HG03558 (cell line): ENCODE results near the gene C16orf74.

Experiments used
- ATAC-seq: cut with Tn5 transposase; IDR thresholded peaks from one replicate; pipeline ENCODE4 v1.9.1; 2021; ENCODE audit warnings: moderate number of reproducible peaks; ENCODE audit not compliant: unreplicated experiment; ENCODE audit errors: extremely low read depth

C16orf74 gene

GRCh38 chr16:85720302-85720637 is 30.6 kb downstream of the C16orf74 start:
- no peak for ATAC-seq

DNA sequence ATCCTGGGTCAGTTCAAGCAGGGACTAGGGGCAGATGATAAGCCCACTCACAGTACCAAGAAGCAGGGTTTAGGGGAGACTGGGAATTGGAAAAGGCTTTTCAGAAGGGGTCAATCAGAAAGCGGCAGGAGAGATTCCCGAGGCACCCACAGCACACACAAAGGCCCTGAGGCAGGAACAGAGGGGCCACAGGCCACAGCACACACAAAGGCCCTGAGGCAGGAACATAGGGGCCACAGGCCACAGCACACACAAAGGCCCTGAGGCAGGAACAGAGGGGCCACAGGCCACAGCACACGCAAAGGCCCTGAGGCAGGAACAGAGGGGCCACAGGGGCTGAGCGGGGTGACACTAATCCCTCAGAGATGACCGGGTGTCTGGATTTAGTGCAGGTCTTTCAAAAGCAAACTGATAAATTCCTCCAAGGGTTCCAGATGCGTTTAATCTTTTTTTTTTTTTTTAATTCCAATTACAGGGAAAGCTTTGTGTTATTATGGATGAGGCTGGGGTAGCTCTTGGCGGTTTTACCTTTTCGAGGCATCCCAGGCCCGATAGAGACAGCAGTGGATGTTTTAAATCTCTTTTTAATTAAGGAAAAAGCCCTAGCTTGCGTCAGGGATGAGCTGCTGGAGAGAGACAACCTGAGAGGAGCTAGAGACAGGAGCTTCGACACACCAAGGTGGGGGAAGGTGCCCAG is 31.1 kb downstream of the C16orf74 start:
- ATAC-seq = no peak

DNA sequence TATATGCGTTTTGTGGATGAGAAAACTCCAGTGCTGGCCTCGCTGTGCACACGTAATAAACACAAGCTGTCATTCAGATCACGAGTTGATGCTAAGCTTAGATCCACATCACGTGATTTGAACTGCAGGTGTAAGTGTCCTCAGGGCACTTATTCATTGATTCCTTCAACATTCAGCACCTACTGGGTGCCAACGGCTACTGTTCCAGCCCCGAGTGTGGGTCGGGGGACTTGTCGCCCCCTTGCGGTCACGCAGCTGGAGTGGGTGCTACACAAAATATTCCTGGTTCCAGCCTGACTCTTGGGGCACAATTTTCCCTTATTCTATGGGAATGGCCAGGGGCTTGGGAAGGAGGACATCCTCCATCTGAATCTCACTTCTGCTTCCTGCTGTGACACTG is 32.2 kb downstream of the C16orf74 start:
- no peak for ATAC-seq

- ATAC-seq = no peak
Observed at GRCh38 chr16:85718153-85718477, 32.8 kb downstream of the C16orf74 start.

GRCh38 chr16:85717393-85718152 is 33.3 kb downstream of the C16orf74 start:
- ATAC-seq = no peak

- ATAC-seq = no peak
Observed at GRCh38 chr16:85716680-85717038, 34.2 kb downstream of the C16orf74 start.

- no peak for ATAC-seq
Observed at GRCh38 chr16:85716022-85716679, 34.7 kb downstream of the C16orf74 start.

GRCh38 chr16:85715169-85716021 is 35.5 kb downstream of the C16orf74 start:
- ATAC-seq = no peak

- ATAC-seq = no peak
Observed at GRCh38 chr16:85712801-85713200, 38.1 kb downstream of the C16orf74 start.

GRCh38 chr16:85711982-85712587 is 38.8 kb downstream of the C16orf74 start:
- no peak for ATAC-seq

DNA sequence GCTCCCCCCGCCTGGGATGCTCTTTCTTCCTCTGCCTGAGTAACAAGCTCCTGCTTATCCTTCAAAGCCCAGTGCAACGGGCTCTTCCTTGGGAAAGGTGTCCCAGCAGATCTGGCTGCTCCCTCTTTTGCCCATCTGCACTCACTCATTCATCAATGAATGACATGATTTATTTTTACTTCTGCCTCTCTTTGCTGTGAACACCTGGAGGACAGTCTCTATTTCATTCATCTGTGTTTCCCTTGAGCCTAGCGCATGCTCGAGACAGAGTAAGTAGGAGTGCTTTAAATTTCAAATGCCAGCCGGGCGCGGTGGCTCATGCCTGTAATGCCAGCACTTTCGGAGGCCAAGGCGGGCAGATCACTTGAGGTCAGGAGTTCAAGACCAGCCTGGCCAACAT is 40.2 kb downstream of the C16orf74 start:
- ATAC-seq = no peak

DNA sequence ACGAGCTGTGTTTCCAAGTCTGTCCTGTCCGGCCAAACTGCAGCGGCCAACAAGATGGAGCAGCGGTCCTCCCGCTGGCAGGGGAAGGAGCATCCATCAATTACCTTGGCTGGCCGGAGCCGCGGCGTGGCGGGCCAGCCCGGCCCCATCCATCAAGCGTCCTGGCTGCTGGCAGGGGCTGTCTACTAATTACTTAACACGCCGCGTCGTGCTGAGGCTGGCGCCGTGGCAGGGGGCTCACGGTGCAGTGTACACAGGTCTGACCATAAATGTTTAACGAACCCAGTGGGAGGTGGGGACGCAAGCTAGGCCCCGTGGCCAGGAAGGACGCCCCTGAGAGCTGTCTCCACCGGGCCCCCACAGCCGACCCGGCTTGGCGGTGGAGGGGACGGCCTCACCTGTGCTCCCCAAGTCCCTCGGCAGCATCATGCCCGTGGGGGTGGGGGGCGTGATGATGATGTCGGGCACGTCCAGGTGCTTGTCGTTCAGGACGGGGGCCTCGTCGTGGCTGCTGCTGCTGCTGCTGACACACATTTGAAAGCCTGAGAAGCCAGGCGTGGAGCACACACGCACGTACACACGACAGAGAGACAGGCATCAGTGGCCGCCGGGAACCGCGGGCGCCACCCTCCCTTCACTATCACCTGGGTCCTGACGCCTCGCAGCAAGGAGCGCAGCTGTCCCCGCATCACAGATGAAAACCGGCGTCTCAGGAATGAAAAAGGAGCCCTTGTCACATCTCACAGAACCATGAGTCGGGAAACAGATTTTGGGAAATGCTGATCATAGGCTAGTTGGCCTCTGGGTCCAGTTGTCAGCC is 40.9 kb downstream of the C16orf74 start:
- ATAC-seq = no peak

DNA sequence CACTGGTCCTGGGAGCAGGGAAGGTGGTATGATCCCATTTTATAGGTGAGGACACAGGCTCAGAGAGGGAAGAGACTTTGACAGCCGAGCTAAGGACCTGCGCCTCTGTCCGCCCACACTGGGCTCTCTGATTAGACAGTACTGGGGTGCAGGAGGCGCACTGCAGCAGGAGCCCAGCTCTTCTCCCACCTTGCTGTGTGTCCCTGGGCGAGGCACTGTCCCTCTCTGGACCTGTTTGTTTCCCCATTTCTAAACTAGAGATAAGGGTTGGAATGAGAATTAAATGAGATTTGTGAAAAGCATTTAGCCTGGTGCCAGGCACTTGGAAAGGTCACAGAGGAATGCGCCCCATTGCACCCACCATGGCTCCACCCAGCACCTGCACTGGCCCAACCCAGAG is 42.6 kb downstream of the C16orf74 start:
- no peak for ATAC-seq

DNA sequence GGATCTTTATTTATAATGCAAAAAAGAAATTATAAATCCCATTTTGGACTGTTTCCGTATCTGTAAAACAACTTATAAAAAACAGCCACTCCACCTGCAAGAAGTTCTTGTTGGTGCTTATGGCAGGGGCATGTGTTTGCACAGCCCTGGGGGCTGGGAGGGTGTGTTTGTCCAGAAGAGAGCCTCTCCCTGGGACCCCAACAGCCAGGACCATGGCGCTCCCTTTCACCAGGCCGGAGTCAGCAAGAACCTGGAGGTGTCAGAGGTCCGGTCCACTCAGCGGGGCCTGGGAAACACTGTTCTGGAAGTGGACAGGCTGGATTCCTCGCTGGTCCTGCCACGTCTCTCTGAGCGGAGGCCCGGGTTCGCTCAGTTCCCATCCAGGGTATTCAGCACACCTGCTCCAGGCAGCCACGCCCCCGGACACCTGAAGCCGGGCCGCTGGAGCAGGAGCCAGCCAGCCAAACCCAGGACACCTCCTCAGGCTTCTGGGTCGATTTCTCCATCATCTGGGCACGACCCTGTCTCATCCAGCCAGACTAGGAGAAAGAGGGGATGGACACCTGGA is 43.3 kb downstream of the C16orf74 start:
- ATAC-seq = no peak

DNA sequence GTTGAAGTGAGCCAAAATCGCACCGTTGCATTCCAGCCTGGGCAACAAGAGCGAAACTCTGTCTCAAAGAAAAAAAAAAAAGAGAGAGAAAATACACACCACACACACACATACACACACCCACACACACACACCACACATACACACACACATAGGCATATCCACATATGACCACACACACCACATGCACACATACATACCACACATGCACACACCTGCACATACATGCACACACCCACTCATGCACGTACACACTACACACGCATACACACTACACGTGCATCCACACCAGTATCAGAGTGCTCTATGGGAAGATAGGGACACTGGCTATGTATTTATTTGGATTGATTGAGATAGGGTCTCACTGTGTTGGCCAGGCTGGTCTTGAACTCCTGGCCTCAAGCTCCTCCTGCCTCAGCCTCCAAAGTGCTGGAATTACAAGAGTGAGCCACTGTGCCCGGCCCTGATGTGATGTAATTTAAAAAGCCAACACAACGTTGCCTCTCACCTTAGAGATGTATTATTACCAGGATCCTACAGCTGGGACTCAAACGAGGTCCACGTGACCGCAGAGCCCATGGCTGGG is 44.4 kb downstream of the C16orf74 start:
- no peak for ATAC-seq

GRCh38 chr16:85704900-85705846 is 45.7 kb downstream of the C16orf74 start:
- ATAC-seq = no peak

DNA sequence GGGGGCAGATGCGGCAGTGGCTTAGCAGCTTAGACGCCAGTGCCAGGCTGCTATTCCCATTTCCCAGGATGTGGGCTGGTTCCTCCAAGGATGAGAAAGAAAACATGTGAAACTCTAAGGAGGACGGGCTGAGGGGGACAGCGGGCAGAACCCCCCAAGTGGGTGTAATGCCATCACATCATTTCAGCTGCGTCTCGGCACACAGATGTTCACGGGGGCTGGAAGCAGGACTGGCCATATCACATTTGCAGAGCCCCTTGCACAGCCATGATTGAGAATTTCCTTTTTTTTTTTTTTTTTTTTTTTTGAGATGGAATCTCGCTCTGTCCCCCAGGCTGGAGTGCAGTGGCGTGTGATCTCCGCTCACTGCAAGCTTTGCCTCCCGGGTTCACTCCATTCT is 46.9 kb downstream of the C16orf74 start:
- ATAC-seq = no peak

- ATAC-seq = no peak
Observed at GRCh38 chr16:85699628-85700027, 51.3 kb downstream of the C16orf74 start.
